Dedifferentiated amniotic fluid mesenchymal stem cell (primary cell): ENCODE results near the gene PCED1B.
A peak's percentile ranks its signal among the peaks of the same experiment; 100 is the strongest.
"Not testable (repeated sequence)": the region's sequence is repeated elsewhere in the genome, so short reads cannot be mapped to it uniquely, and the experiment has no call there.

Source experiments
- DNase-seq: peaks from one replicate; pipeline ENCODE4 v3.0.0-alpha.2; 2016; ENCODE audit errors: extremely low spot score

Gene PCED1B

DNA sequence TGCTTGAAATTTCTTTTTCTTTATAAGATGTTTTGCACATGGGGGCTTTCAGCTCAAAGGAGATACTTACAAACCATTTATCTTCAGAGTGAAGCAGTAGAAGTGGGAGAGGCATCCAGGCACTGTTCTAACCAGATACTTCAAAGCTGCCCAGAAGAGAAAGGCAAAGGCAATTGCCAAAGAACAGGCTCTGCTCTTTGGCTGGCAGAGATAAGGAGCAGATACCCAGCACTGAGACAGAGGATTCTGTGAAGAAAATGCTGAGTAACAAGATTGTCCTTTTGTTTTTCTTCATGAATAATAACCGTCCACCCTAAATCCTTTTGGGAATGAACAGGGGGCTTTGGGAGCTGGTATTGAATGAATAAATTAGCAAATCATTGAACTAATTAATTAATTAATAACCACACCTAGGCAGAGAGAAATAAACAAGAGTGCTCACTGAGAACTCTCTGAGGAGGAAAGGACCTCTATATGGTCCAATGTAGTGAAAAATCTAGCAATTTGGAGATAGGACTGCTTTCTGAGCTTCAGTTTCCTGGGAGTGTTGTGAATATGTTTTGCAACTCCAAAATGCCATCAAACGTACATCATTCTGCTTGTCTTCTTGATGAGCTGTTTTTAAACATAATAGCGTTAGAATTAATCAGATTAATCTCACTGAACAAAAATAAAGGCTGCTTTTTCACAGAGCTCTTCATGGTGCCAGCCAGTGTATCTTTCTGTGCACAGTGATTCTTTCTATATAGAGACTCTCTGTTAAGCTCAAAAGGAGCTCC is 193.2 kb downstream of the PCED1B start:
- DNase-seq, result no peak

DNA sequence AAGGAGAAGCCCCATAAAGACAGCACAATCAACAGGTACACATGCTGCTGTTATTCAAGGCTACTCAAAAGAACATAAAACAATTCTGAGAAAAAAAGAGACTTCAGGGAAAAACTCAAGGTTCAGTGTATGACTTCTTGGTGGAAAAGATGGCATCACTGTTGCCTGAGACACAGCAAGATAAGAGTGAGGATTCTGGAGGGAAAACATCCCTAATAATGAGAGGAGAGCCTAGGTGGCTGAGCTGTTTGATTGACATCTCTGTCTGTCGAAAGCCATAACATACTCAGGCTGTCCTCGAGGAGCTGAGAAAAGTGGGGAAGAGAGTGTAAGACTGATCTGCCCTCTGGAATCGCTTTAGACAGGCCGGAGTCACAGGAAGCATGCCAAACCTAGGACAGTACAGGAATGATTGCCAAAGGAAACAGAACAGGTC is 193.8 kb downstream of the PCED1B start:
- no peak for DNase-seq

DNA sequence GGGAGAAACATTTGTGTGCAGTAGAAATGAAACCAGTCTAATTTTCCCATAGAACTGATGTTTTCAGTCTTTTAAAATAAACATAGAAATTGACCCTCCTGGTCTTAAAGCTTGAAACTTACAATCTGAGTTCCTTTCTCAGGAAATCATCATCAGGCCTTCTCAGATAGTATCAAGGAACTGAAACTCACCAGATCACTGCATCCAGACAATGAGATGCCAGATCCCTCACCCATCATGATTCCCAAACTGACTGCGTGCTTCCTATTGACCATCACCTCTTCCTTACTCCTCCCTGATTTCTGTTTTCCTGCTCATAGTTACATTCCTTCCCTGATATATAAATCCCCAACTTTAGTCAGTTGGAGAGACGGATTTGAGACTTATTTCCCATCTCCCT is 195.3 kb downstream of the PCED1B start:
- DNase-seq, result no peak

DNA sequence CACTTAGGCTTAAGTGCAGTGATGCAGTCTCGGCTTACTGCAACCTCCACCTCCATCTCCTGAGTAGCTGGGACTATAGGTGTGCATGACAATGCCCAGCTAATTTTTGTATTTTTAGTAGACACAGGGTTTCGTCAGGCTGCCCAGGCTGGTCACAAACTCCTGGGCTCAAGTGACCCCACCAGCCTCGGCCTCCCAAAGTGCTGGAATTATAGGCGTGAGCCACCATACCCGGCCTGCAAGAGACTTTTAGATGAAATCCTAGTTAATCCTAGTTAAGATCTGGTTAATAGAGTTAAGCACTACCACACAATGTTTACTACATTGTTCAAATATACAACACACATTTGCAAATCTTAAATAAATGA is 196.8 kb downstream of the PCED1B start:
- DNase-seq, result no peak

DNA sequence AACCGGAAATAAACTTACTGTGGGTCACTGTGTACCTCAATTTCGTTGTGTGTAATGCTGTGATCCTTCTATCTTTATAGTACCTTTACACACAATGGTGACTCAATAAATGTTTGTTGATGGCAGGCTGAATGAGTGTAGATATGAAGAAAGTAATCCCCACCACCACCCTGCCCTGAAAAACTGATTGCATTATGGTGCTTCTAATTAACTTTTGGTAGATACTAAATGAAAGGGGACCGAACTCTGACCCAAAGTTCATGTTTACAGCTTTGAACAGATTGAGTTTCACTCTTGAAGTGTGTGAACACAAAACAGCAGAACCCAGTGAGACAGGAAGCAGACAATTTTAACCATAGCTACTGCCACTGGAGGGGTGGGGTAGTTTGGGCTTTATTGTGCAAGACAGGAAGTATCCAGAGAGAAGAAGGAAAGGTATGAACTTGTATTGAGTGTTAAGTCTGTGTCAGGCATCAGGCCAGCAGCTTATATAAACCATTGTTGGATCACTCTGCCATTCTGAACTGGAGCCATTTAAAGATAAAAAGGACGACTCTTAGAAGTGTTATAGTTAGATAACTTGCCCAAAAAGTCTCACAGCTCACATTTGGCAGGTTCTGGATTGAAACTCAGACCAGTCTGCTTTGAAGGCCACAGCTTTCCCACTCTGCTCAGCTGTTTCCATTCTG is 197.3 kb downstream of the PCED1B start:
- peak; percentile 16 for DNase-seq

DNA sequence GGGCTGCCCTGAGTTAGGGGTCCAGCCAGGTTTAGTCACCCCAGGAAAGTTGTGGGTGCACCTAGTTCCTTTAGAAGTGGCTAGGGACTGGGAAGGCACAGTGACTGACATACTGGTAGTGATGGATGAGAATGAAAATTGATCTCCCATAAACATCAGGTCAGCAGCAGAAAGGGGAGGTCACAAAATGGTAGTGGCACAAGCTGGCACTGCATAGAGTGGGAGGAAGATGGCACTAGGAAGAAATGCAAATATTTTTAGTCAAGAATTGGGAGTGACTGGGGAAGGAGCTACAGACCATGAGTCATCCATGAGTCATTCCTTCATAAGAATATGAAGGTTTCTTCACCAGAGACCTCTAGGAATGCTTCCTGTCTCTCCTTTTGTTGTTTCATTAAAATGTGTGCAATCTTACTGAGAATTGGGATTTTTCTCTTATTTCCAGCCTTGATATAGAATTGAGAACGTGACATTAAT is 198.6 kb downstream of the PCED1B start:
- DNase-seq, result peak; percentile 64

DNA sequence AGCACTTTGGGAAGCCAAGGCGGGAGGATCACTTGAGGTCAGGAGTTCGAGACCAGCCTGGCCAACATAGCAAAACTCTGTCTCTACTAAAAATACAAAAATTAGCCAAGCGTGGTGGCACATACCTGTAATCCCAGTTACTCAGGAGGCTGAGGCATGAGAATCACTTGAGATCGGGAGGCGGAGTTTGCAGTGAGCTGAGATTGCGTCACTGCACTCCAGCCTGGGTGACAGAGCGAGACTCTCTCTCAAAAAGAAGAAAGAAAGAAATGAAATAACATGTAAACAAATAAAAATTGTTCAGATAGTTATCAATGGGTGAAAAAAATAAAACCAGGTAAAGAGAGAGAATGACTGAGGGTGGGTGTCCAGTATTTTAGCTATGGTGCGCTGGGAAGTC is 200.3 kb downstream of the PCED1B start:
- not testable (repeated sequence) for DNase-seq

DNA sequence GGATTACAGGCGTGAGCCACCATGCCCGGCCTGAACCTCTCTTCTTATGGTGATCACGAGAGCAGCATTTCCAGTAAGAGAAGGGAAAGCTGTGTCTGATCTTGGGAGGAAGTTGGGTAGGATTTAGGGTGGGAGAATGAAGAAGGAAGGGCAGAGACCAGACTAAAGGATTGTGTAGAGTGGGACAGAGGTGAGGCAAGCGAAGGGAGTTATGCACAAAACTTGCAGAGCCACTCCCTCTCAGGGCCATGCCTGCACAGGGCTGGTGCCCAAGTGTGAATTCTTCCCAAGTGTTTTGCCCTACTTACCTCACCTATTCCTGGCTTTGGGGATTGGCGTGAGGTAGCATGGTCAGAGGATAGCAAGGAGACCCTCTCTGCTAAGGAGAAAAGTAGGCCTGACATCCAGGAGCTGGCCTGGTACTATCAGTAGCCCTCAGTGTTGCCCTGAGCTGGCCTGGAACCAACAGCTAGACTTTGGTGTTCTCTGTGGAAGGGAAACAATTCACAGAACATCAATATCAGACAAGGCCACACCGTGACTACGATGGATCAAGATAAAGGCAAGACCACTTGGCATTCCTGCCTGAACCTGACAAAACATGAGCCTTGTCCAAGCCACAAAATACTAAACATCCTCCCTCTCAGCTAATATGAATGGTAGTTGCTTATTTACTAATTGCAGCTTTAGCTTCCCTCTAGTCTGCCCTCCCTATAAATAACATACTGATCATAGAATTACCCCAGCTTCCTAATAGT is 201.3 kb downstream of the PCED1B start:
- no peak for DNase-seq

DNA sequence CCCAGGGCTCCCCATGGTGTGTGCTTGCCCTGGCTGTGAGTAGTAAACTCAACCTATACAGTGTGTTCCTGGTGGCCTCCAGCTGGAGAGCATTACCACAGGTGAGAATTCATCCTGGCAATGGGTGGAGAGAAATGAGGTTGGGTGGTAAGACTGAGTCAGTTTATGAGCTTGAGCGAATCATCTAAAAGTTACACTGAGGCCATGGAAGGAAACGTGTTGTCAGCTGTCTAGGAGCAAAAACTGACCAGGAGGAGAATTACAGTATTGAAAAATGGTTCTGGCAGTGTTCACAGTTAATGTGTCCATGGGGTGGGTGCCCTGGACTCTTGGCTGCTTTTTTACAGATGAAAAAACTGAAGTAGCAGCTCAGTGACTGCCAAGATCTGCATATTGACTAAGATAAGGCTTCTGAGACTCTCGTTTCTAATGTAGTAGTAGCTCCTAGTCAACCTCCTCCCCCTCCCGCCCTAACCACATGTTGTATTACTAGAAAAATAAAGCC is 202.3 kb downstream of the PCED1B start:
- DNase-seq, result no peak

DNA sequence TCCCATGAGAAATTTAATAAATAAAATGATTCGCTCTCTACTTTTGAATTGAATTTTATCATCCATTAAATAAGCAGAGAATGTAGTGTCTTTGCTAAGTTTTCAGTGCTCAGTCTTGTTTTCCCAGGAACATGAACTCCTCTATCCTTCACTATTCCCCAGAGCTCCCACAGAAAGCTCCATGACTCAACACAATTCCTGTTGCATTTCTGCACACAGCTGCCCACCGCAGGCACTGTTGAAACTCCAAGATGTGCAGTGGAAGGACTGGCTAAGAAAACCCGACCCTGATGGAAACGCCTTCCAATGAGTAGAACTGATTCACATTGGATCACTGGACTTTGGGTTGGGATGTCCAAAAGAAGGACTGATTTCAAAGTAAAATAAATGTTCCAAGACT is 202.8 kb downstream of the PCED1B start:
- DNase-seq, result no peak
